IPS-NIHi11 (cell line): Measurements from ENCODE around the gene KTN1.

Source experiments
- DNase-seq: peaks from one replicate; pipeline ENCODE4 v3.0.0; 2012; ENCODE audit warnings: mixed read lengths, low spot score

KTN1 gene

DNA sequence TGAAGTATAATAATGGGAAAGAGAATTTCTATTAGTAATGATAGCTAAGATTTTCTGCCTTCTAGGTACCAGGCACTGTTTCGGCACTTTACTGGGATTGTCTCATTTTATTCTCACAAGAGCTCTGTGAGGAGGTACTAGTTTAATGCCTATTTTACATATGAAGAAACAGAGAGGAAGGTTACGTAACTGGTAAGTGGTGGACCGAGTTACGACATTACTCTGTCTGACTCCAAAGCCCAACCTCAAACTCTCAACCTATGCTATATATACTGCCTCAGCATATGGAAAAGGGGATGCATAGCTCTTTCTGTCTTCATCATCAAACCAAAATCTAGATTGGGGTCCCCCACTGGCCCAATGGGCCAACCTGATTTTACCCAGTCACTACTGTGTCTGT, 133.5 kb downstream of the KTN1 start:
- no peak for DNase-seq

DNA sequence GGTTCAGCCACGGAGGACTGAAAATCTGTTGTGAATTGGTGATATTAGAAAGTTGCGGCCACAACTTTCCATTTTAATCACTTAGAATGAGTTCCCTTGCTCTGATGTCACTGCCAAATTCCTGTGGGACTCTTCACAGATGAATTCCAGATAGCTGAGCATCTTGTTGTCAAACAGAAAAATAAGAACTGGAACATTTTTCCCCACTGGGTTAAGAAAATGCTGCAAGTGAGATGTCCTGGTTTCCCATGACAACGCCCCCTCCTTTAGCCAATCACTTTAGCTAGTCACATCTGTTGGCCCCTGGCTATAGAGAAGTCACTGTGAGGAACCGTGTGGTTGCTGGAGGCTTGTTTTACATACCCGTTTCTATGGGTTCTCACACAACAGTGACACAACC, 135.9 kb downstream of the KTN1 start:
- DNase-seq: no peak

DNA sequence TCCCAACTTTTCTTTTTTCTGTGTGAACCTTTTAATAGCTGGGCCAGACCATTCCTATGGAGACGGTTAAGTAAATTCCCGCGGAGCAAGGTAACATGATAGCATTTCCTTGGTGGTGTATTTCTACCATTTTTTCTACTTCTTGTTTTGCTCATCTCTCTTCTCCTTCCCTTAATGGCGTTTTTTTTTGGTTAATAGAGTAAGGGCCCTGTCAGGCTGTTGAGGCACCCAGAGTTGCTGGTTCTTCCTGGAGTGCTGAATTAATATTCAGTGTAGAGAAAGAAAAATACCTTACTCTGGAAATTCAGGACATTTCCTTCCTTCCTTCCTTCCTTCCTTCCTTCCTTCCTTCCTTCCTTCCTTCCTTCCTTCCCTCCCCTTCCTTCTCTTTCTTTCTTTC, 137.6 kb downstream of the KTN1 start:
- no peak for DNase-seq

DNA sequence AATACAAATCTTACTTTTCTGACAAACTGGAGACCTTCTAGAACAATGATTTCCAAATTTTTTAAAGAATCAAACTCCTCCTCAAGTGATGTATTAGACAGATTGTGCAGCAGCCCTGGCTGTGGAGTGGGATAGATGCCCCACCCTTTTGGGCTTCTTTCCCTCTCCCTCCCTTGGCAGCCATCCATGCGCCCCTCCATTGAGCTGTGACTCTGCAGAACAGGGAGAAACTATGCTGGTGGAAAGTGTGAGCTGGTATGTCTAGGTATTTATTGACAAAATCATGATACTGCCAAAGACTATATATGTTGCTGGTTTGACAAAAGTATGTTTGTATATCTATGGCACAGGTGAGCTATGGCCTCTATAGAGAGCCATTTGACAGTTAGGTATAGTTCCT, 138.5 kb downstream of the KTN1 start:
- DNase-seq: no peak

DNA sequence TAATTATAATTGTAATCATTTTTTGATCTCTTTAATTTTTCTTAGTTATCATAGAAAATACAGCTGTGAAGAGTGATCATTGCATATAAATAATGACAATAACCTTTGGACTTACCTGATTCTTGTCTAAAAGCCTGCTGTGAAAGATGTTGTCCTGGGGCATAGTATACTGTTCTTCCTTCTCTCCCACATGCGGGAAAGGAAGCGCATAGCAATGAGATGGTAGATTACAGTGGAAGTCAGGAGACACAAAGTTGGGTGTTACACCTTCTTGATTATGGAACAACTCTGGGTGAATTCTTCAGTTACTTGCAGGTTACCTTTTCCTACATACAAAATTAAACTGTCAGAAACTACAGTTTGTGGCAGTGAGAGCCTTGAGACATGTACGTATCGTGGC, 140.8 kb downstream of the KTN1 start:
- DNase-seq: no peak

DNA sequence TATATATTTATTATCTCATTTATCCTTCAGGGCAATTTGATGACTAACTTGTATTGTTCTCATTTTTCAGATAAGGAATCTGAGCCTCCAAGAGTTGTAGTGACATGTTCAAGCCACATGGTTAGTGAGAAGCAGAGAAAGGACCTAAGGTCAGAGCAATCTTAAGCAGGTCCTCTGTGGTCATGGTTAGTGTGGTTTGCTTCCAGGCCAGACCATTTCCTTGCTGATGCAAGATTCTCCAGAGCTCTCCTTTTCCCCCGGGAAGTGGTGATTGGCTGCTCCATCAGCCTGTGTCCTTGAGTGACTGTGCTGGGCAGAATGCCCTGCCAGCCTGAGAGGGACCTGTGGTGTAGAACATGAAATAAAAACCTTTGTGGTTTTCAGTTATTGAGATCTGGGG, 141.3 kb downstream of the KTN1 start:
- no peak for DNase-seq

DNA sequence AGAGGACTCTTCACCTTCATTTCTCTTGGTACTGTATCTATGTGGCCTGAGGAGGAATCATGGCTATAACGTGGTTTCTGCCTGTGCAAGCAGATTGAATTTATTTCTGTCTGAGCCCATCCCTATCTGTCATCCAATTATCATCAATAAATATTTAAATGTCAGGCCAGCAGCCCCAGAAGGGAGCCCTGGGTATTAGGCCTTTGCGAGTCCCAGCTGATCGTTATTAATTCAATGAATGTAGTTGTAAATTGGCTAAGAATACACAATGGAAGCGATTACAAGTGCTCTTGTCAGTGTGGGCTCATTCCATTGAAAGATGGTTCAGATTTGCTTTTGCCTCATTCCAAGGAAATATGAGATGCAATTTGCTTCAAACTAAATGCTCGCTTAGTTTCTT, 142.0 kb downstream of the KTN1 start:
- DNase-seq: no peak

DNA sequence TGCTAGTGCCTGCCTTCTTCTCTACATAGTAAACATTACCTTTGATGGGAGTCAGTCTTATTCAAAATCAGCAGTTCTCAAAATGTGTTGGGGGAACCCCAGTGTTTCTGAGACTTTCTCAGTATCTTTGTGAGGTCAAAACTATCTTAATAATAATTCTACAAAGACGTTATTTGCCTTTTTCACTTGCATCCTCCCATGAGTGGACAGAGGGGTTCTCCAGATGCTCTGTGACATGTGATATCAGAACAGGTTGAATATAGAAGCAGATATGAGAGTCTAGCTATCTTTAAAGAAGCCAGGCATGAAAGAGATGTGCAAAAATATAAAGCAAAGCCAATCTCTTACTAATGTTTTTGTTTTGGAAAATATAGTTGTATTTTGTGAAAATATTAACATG, 144.7 kb downstream of the KTN1 start:
- no peak for DNase-seq

DNA sequence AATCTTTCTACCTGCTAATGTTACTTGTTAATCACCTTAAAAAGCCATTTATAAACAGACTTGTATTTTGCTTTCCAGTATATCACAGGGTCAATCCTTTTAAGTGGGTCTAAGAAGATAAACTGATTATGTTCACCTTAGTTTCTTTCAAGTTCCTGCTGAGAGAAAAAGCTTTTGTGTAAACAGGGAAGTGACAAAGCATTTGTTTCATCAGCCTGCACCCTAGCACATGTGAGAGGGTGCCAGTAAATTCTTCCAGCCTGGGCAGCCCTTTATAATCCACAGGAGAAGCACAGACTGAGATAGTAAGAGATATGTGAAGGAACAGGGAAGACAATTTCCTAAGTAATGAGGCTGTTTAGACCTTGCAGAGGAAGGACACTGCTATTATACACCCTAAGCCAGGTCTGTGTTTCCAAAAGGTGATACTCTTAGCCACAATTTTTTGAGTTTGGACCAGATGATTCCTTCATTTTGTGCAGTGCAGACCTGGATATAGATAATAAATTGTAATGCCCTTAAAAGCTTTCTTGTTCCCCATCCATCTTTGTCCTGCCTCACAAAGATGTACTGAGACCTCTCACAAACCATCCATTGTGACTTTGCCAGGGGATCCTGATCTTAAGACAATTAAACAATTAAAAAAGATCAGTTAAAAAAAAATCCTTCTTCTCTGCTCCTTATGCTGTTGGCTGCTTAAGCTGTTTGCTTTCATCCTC, 150.7 kb downstream of the KTN1 start:
- DNase-seq: no peak

DNA sequence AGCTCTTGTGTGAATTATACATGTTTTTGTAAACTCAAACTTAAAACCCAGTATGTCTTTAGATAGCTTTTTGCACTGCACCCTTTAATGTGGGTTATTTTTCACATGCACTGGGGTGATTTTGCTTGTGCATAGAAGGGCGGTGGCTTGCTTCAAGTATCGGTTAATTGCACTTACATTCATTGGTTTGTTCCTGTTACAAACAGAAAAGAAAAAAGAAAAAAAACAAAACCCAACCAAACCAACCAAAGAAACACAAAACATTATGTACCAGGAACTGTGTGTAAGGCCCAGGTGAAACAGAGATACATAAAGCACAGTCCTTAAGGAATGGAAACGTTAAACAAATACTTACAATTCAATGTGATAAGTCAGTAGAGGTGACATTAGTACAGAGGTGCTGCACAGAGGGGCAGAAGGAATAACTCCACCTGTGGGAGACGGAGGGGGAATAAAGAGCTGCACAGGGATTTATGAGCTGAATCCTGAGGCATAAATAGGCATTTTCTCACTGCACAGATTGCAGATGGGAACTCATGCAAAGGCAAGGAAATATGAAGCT, 151.4 kb downstream of the KTN1 start:
- no peak for DNase-seq

DNA sequence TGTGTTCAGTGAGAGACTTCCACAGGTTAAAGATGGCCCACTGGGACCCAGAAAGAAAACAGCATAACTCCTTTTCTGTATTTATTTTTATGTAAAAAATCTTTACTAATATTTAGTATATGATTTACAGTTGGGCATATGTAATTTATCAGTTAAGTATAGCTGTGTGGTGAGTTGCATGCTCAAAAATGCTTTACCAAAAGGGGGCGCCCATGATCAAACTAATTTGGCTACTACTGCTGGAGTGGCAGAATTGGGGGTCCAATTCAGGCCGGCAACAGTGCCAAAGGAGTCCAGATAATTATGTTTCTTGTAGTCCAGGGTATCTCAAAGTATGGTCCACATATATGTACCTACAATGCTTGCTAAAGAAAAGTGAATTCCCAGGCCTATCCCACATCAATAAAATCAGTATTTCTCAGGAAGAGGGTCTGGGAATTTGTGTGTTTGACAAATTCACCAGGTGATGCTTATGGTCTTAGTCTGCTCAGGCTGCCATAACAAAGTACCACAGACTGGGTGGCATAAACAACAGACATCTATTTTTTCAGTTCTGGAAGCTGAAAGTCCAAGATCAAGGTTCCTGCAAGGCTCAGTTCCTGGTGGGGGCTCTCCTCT, 152.0 kb downstream of the KTN1 start:
- DNase-seq: no peak

DNA sequence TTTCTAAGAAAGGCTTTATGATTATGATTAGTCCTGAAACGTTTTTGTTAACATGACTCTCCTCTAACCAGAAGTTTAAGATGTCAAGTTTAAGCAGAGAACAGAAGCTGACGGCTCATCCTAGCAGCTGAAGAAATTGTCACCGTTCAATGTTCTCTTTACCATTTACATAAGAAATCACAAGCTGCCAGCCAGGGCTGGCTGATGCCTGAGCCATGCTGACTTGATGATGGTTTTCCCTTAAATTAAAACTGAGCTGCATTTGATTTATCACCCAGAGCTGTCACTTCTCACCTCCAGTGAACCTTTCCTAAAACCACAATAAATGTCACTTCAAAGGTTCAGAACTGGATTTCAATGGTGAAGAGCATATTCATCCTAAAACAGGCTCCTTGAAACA, 153.6 kb downstream of the KTN1 start:
- no peak for DNase-seq
